MM.1S (cell line): Measurements from ENCODE around the gene SIRT7.

Experiments used
- DNase-seq: peaks from one replicate; pipeline ENCODE4 v3.0.0-alpha.2; 2015
- H2AFZ ChIP-seq: fragments of 300-600 bp; sonication (generic); 2 replicates; pipeline ENCODE4 v1.6.0; 2016; ENCODE audit warnings: antibody characterized with exemption, low read length
- H3F3A ChIP-seq: fragments of 300-600 bp; sonication (generic); 2 replicates; pipeline ENCODE4 v1.6.1; 2016; ENCODE audit warnings: mild to moderate bottlenecking, antibody characterized with exemption, low read length, moderate library complexity, mixed read lengths; ENCODE audit not compliant: insufficient read depth
- H3K27ac ChIP-seq: fragments of 300-600 bp; sonication (generic); 2 replicates; pipeline ENCODE4 v1.5.1; 2016; ENCODE audit warnings: mild to moderate bottlenecking, low read length
- H3K27me3 ChIP-seq: fragments of 300-600 bp; sonication (generic); replicated peaks from 2 replicates; pipeline ENCODE4 v1.6.0; 2016; ENCODE audit warnings: low read length; ENCODE audit not compliant: insufficient read depth
- H3K36me3 ChIP-seq: fragments of 300-600 bp; sonication (generic); replicated peaks from 2 replicates; pipeline ENCODE4 v1.6.1; 2016; ENCODE audit warnings: mild to moderate bottlenecking, low read length, mixed read lengths; ENCODE audit not compliant: insufficient read depth
- H3K4me1 ChIP-seq: fragments of 300-600 bp; sonication (generic); 2 replicates; pipeline ENCODE4 v1.6.1; 2016; ENCODE audit warnings: low read length, mixed read lengths
- H3K4me2 ChIP-seq: fragments of 300-600 bp; sonication (generic); 2 replicates; pipeline ENCODE4 v1.6.0; 2016; ENCODE audit warnings: low read depth, low read length
- H3K4me3 ChIP-seq: fragments of 300-600 bp; sonication (generic); 2 replicates; pipeline ENCODE4 v1.5.1; 2016; ENCODE audit warnings: low read length, mixed read lengths
- H3K79me2 ChIP-seq: fragments of 300-600 bp; sonication (generic); 2 replicates; pipeline ENCODE4 v1.6.1; 2016; ENCODE audit warnings: mixed run types, low read length, mixed read lengths
- H3K9ac ChIP-seq: fragments of 300-600 bp; sonication (generic); 2 replicates; pipeline ENCODE4 v1.6.1; 2016; ENCODE audit warnings: low read length, mixed read lengths
- H3K9me2 ChIP-seq: fragments of 300-600 bp; sonication (generic); replicated peaks from 2 replicates; pipeline ENCODE4 v1.6.1; 2016; ENCODE audit warnings: mild to moderate bottlenecking, low read length, mixed read lengths; ENCODE audit not compliant: insufficient read depth
- H3K9me3 ChIP-seq: fragments of 300-600 bp; sonication (generic); replicated peaks from 2 replicates; pipeline ENCODE4 v1.6.1; 2016; ENCODE audit warnings: mild to moderate bottlenecking, low read length, mixed read lengths; ENCODE audit not compliant: insufficient read depth
- H4K20me1 ChIP-seq: fragments of 300-600 bp; sonication (generic); 2 replicates; pipeline ENCODE4 v1.6.1; 2016; ENCODE audit warnings: mild to moderate bottlenecking, low read length, moderate library complexity, mixed read lengths; ENCODE audit not compliant: insufficient read depth
- CTCF ChIP-seq: fragments of 300-600 bp; sonication (generic); IDR thresholded peaks from 2 replicates; pipeline ENCODE4 v1.5.1; 2016; ENCODE audit warnings: antibody characterized with exemption, low read length, mixed read lengths
- EZH2 ChIP-seq: fragments of 300-600 bp; sonication (generic); optimal IDR thresholded peaks from 2 replicates; pipeline ENCODE3; 2017; ENCODE audit warnings: low read depth, mild to moderate bottlenecking, antibody characterized with exemption, low read length, mixed read lengths
- EZH2phosphoT487 ChIP-seq: fragments of 300-600 bp; sonication (generic); IDR thresholded peaks from 2 replicates; pipeline ENCODE4 v1.6.1; 2018; ENCODE audit warnings: antibody characterized with exemption, low read length

The SIRT7 gene

GRCh38 chr17:81955756-81956544 is 38.0 kb upstream of the SIRT7 start:
- H3K9ac ChIP-seq: no peak overlapping the region
- no peaks in the 10 kb centered on the region for H4K20me1 ChIP-seq
- no peaks in the 10 kb centered on the region for H3K79me2 ChIP-seq
- no peaks in the 10 kb centered on the region for H3K36me3 ChIP-seq
- peaks cover 56% of the 10 kb centered on the region for H3K27me3 ChIP-seq
- H3F3A ChIP-seq: no peaks in the 10 kb centered on the region
- DNase-seq: no peak
- H3K4me2 ChIP-seq: no peak overlapping the region
- TF ChIP-seq EZH2 (no peak), EZH2phosphoT487 (no peak), CTCF (no peak)
- H3K27ac ChIP-seq: no peak overlapping the region
- no peaks in the 10 kb centered on the region for H3K4me1 ChIP-seq
- no peaks in the 10 kb centered on the region for H3K9me3 ChIP-seq
- H3K9me2 ChIP-seq: no peaks in the 10 kb centered on the region
- no peak overlapping the region for H2AFZ ChIP-seq
- no peak overlapping the region for H3K4me3 ChIP-seq

GRCh38 chr17:81955058-81955681 is 37.2 kb upstream of the SIRT7 start:
- DNase-seq: no peak
- Histone ChIP-seq H3K79me2 (no peaks in the 10 kb centered on the region), H3F3A (no peaks in the 10 kb centered on the region), H3K4me1 (no peaks in the 10 kb centered on the region), H3K27me3 (peaks cover 58% of the 10 kb centered on the region), H3K4me2 (no peak overlapping the region), H3K4me3 (no peak overlapping the region), H2AFZ (no peak overlapping the region), H3K27ac (no peak overlapping the region), H3K9ac (no peak overlapping the region), H4K20me1 (no peaks in the 10 kb centered on the region), H3K9me3 (no peaks in the 10 kb centered on the region), H3K36me3 (no peaks in the 10 kb centered on the region), H3K9me2 (no peaks in the 10 kb centered on the region)
- TF ChIP-seq EZH2: no peak
- no peak for TF ChIP-seq CTCF
- TF ChIP-seq EZH2phosphoT487: no peak

- H3K36me3 ChIP-seq: no peaks in the 10 kb centered on the region
- no peak overlapping the region for H2AFZ ChIP-seq
- no peak for DNase-seq
- peaks cover 55% of the 10 kb centered on the region for H3K27me3 ChIP-seq
- H3K79me2 ChIP-seq: no peaks in the 10 kb centered on the region
- H3K4me2 ChIP-seq: no peak overlapping the region
- no peaks in the 10 kb centered on the region for H3F3A ChIP-seq
- H4K20me1 ChIP-seq: no peaks in the 10 kb centered on the region
- no peak overlapping the region for H3K9ac ChIP-seq
- H3K4me3 ChIP-seq: no peak overlapping the region
- H3K9me3 ChIP-seq: no peaks in the 10 kb centered on the region
- TF ChIP-seq CTCF (no peak), EZH2phosphoT487 (no peak), EZH2 (no peak)
- no peaks in the 10 kb centered on the region for H3K9me2 ChIP-seq
- H3K4me1 ChIP-seq: no peaks in the 10 kb centered on the region
- no peak overlapping the region for H3K27ac ChIP-seq
These were observed 36.4 kb upstream of the SIRT7 start for GRCh38 chr17:81954131-81955057.
